NCI-H524 (cell line): ENCODE results near the gene CBY1.

Experiments used
- DNase-seq, 2 experiments: peaks; one replicate each; lab custom pipeline; 2025; lab: John Stamatoyannopoulos, UW

CBY1 gene

DNA sequence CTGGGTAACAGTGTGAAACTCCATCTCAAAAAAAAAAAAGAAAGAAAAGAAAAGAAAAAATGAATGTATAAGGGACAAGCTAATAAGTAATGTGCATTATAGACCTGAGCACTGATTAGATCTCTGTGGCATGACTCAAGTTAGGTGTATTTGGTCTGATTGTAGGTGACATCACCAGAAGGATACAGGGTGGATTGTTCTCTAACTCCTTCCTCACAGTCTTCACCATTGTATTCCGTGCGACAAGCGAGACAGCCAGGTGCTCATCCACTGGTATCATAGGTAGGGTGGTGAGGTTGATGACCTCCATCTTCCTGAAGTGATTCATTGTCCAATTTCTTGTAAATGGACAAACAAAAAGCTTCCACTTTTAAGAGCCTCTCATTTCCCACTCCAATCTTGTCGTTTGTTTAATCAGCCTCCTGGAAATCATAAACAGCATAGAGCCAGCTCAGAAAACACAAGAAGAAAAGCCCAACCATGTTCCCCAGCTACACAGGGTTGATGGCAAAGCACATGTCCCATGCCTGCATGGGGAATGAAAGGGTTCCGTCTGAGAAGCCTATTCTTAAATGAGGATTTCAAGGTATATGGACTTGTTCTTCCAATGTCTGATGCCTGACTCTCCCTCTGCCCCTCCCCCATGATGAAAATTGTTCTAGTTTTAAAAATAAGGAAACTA lies 6.5 kb upstream of the CBY1 start:
- DNase-seq, result no peak

GRCh38 chr22:38652859-38653258 lies 3.6 kb upstream of the CBY1 start:
- DNase-seq, result no peak

DNA sequence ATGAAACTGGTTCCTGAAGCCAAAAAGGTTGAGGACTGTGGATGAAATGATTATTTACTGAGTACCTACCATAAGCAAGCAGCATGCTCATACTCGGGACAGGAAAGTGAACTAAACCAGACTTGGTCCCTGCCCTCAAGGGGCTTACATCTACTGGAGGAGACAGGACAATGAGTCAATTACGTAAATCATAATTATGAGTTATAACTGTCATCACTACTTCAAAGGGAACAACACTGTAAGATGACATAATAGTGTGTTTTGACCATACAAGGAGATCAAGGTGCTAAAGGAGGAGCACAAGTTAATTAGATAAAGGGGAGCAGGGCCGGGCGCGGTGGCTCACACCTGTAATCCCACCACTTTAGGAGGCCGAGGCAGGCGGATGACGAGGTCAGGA lies 2.7 kb upstream of the CBY1 start:
- DNase-seq, result no peak

GRCh38 chr22:38655519-38656255 lies 751 bp upstream of the CBY1 start:
- no peak for DNase-seq

GRCh38 chr22:38657045-38657909 lies 839 bp downstream of the CBY1 start:
- DNase-seq, result peak; percentile 49 to 77

DNA sequence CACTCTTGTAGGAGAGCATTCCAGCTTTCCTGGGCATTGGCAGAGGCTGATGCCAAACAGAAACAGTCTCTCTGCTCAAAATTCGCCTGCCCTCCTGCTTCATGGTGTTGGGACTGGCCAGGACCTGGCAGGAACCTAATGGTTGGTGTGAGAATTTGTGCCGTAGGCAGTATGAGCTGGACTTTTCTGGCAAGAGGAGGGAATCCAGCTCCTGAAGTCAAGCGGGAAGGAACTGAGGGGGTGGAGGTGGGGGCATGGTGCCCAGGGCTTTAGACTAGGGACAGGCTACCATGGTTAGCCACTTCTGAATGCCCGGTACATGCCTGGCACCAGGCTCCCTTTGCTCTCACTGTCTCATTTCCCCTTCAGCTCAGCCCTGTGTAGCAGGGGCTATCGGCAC lies 18.4 kb downstream of the CBY1 start:
- no peak for DNase-seq

GRCh38 chr22:38675833-38676232 lies 19.4 kb downstream of the CBY1 start:
- no peak for DNase-seq

GRCh38 chr22:38681582-38682335 lies 25.3 kb downstream of the CBY1 start, which contains the start of gene TOMM22:
TOMM22 (plus strand) TSS chr22:38681957; CDS start chr22:38681979, 22 bp downstream.
- peak; percentile 76 to 87 for DNase-seq

- no peak for DNase-seq
These were observed 28.5 kb downstream of the CBY1 start for GRCh38 chr22:38684895-38685294.

- DNase-seq, result no peak
These were observed 29.3 kb downstream of the CBY1 start for GRCh38 chr22:38685761-38686160.

DNA sequence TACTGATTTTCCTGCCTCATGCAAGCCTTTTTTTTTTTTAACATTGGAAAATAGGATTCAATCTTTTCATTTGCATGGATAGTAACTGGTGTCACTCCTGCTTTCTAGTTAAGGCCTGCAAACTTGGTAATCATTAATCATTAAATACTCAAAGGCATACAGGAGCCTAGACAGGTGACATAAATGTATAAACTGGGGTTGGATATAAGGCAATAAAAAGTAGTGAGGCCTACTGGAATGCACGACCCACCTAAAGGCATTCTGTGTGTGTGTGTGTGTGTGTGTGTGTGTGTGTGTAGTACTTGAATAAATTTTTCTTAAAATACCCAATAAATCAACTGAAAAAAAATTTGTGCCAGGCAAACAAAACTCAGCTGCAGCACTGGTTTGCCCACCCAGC lies 33.2 kb downstream of the CBY1 start:
- DNase-seq, result no peak

DNA sequence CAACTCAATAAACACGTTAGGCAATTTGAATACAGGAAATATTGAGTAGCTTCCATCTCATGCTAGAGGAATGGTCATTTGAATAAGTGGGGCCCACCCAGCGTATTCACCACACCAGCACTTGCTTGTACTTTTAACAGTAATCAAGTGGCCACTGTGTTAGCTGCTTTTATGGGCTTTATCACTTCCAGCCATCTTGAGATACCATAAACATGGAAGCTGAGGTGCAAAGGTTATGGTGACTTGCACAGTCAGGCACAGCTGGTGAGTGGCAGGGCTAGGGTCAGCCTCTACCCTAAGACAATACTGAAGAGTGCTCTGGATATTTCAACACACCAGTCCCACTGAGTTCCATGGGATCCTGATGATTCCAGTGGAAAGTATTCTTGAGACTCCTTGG lies 37.6 kb downstream of the CBY1 start:
- DNase-seq, result no peak

GRCh38 chr22:38694940-38695339 lies 38.5 kb downstream of the CBY1 start:
- no peak for DNase-seq

DNA sequence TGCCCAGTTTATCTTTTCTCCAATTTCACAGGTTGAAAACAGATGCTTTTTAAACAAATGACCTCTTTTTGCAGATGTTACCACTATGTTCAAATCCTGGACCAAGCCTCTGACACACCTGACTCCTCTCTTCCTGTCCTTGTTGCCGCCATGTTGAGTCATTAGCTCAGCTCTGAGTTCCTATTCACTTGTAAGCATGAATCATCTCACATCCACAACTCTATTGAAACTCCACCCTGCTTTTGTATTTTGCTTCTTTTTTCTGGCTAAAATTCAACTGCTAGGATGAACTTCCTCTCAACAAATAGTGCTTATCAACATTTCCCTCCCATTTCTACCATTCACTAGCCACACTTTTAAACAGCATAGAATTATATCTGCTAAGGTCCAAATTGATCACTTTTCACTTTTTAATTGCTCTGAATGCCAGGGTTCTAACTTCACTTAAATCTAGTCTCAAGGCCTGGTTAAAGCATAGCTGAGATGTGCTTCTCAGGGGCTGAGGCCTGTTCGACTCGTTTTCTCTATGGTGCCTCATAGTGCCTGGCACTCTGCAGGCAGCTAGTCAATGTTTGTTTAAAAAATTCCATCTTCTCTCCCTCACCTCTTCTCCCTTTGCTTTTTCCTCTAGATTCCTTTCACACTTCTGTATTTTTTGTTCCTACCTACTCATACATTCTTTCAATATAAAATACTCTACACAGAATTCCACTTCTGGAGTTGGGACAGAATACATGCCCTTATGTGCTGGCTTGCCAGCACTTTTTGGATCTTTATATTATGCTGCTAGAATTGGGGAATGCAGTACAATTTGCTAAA lies 40.4 kb downstream of the CBY1 start:
- DNase-seq, result no peak

GRCh38 chr22:38697425-38698089 lies 41.1 kb downstream of the CBY1 start:
- DNase-seq, result no peak

DNA sequence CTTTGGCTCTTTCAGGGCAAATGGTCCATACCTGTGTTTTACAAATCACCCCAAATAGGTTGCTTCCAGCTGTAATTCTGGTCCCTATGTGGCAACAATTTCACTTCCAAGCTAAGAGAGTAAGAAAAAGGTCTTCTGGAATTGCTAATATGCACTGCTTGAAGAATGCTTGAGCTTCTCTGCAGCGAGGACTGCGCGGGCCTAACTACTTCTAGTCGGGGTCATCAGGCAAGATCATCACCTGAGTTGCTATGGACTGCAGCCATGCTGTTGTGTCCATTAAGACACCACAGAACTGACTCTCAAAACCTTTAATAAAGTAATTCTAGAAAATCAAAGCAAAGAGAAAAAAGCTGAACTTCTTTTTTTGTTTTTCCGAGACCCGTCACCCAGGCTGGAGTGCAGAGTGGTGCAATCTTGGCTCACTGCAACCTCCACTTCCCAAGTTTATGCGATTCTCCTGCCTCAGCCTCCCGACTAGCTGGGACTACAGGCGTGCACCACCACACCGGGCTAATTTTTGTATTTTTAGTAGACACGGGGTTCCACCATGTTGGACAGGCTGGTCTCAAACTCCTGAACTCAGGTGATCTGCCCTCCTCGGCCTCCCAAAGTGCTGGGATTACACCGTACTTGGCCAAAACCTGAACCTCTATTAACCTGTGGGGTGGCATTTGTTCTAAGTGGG lies 42.1 kb downstream of the CBY1 start:
- DNase-seq, result no peak

DNA sequence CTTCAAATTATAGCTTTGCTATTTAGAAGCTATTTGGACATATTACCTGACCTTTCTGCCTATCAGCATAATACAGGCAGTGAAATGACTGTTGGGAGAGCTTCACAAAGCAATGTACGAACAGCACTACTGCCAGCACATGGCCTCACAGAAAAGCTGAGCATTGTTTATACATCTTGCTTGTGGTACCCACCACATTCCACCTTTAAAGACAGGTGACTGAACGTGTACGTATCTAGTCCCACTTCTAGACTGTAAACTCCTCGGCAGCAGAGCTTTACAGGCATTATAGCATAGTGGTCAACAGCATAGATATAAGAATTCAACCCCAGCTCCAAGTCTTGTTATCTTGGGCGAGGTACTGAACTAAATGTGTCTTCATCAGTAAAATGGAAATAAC lies 42.7 kb downstream of the CBY1 start:
- no peak for DNase-seq

GRCh38 chr22:38699784-38700183 lies 43.3 kb downstream of the CBY1 start:
- peak in 1 of 2 experiments; percentile 22 for DNase-seq

- peak in 1 of 2 experiments; percentile 46 for DNase-seq
These were observed 43.9 kb downstream of the CBY1 start for GRCh38 chr22:38700270-38700788.
